ENCODE results near the gene LCMT2.
A peak's percentile ranks its signal among the peaks of the same experiment; 100 is the strongest.

LCMT2 gene

GRCh38 chr15:43329960-43330779 is at the start of gene LCMT2:
LCMT2 (minus strand) TSS chr15:43330573; CDS start chr15:43330489, 84 bp downstream.
- DNase-seq (ENCODE audit: low read depth): peak; percentile 79

GRCh38 chr15:43378601-43379000 is 48.2 kb upstream of the LCMT2 start:
- DNase-seq (ENCODE audit: low read depth): no peak

GRCh38 chr15:43376017-43376705 is 45.8 kb upstream of the LCMT2 start:
- DNase-seq (ENCODE audit: low read depth): no peak

DNA sequence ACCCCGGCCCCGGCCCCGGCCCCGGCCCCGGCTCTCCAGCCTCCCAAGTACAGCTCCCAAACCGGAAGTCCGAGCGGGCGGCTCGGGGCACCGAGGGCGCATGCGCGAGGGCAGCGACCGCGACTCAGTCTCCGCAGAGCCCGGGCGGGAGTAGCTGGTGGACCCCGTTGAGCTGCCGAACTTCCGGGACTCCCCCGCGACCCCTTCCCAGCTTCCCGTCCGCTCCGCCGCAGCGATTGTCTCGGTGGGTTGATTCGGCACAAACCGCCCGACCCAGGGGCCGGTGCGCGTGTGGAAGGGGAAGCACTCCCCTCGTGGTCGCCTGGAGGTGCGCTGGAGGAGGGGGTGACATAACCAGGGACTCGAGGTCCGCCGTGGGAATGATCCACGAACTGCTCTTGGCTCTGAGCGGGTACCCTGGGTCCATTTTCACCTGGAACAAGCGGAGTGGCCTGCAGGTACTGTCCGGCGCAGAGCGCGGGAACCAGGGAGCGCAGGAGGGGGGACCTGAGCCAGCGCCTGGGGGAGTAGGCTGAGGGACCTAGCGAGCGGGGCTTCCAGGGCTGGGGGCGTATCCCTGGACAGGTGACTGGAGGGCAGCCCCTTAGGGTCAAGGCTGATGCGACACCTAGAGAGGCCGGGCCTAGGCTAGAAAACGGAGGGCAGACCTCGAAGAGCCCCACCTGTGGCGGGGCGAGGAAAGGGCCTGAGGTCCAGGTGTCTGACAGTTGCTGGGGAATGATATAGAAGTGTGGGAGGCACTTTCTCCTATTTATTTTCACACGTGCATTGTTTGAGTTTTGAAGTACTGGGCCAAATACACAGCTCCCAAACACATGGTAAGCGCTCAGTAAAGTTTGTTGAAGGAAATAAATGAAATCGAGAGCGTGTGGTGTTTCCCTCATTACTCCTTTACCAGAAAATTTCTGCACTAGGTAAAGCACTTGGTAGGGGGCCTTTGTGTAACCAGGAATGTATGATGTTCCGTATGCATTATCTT is 40.9 kb upstream of the LCMT2 start, which contains the start of the genes TUBGCP4 and ZSCAN29:
Gene TUBGCP4 (plus strand): TSS at position 127 of the 1,000 bp plus-strand sequence. CDS start 254 bp downstream, at position 381.
Gene ZSCAN29 (minus strand): TSS at position 69 of the 1,000 bp plus-strand sequence. CDS start 1,130 bp downstream, outside the sequence.
- DNase-seq (ENCODE audit: low read depth): peak; percentile 67

GRCh38 chr15:43370310-43370974 is 40.1 kb upstream of the LCMT2 start:
- no peak for DNase-seq (ENCODE audit: low read depth)

DNA sequence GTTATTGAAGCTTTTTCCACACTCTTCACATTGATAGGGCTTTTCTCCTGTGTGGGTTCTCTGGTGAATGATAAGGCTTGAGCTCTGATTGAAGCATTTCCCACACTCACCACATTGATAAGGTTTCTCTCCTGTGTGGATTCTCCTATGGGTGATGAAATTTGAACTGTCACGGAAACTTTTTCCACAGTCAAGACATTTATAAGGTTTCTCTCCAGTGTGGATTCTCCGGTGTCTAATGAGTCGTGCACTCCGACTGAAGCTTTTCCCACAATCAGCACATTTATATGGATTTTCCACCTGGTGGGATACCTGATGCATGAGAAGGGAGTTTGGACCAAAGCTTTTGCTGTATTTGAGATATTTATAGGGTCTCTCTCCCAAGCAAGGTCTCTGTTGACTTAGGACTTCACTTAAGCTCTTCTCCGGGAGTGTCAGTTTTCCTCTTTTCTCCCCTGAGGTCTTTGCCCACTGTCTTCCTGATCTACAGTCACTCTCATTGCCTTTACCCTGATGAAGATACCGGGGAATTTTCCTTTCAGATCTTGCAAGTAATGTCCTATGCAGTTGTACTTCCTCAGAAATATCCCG is 31.0 kb upstream of the LCMT2 start:
- DNase-seq (ENCODE audit: low read depth): no peak

DNA sequence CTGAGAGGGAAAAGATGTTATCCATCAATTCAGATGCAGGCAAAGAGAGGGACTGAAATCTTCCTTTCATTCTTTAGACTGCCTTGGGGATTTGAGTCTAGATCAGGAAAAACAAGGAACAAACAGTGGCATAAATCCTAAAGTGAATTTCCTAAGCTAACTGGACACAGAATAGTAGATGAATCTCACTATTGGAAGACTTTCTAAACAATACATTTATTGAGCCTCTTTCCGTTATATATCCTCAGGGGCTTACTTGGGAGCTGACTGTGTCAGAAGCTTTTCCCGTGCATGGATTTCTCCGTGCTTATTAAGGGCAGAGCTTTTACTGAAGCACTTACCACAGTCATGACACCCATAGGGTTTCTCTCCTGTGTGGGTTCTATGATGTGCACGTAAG is 30.4 kb upstream of the LCMT2 start:
- DNase-seq (ENCODE audit: low read depth): no peak

DNA sequence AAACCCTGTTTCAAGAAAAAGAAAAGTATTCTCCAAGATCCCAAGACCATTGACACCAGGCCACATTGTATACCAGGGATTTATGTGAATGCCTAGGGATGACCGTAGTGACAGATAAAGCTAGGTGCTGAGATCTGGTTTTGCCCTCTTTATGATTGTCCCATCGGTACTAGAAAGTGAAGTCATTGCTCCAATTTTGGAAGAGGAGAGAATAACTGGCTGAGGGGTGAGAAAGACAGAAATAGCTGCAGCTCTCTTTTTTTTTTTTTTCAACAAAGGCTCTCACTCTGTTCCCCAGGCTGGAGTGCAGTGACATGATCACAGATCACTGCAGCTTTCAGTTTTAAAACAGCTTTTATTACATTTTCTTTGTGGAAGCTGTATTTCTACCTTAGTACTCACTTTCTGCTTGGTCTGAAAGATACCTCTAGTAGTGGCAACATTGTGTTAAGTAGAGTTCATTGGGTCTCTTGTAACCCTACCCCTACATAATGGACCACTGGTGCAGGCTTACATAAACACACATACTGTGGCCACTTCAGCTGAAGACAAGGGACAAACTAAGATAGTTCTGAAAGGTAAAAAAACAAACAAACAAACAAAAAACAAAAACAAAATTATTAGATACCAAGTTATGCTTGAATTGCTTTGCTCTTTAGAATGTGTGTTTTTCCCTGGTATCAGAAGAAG is 22.5 kb upstream of the LCMT2 start:
- DNase-seq (ENCODE audit: low read depth): no peak

- DNase-seq (ENCODE audit: low read depth): no peak
Measured at GRCh38 chr15:43347114-43347513, 16.7 kb upstream of the LCMT2 start.

DNA sequence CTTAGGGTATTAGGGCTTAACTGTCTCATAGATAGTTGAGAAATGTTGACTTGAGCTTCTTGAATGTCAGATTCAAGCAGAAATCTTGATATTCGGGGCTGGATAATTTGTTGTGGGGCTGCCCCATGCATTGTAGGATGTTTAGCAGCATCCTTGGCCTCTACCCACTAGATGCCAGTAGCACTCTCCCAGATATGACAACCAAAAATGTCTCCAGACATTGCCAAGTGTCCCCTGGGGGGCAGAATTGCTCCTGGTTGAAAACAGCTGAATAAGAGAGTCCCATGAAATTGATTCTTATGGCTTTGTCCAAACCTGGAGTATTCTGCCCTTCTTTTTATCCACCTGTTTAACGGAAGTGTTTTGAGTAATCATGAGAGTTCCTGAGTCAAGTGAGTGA is 15.9 kb upstream of the LCMT2 start:
- no peak for DNase-seq (ENCODE audit: low read depth)

GRCh38 chr15:43330780-43331087 is 361 bp upstream of the LCMT2 start:
- DNase-seq (ENCODE audit: low read depth): no peak

- no peak for DNase-seq (ENCODE audit: low read depth)
Measured at GRCh38 chr15:43329217-43329959, 985 bp downstream of the LCMT2 start.

DNA sequence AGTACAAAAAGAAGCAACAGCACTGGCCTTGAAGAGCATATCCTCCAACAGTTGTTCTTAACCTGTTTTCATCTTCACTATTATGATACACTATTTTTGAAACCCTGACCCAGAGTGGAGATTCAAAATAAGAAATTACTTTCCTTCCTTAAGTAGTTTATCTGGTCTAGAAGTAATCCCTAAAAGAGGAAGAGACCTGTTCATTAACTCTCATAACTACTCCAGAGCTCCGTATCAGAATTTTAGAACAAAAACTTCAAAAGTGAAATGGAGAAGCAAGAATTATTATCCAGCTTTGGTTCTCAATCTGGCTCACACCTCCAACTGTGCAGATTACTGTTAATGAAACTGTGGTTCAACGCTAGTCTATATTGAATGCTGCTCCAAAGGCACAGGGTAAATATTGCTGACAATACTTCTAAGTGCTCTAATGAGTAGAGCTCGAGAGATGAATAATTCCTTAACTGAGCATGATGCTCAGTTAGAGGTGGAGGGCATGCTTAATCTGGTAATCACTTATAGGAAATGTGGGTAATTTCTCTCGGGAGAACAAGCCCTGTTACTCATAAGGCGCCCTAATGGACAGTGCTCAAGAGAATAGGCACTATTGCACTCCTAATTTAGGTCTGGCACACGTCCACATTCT is 5.2 kb downstream of the LCMT2 start:
- DNase-seq (ENCODE audit: low read depth): no peak

DNA sequence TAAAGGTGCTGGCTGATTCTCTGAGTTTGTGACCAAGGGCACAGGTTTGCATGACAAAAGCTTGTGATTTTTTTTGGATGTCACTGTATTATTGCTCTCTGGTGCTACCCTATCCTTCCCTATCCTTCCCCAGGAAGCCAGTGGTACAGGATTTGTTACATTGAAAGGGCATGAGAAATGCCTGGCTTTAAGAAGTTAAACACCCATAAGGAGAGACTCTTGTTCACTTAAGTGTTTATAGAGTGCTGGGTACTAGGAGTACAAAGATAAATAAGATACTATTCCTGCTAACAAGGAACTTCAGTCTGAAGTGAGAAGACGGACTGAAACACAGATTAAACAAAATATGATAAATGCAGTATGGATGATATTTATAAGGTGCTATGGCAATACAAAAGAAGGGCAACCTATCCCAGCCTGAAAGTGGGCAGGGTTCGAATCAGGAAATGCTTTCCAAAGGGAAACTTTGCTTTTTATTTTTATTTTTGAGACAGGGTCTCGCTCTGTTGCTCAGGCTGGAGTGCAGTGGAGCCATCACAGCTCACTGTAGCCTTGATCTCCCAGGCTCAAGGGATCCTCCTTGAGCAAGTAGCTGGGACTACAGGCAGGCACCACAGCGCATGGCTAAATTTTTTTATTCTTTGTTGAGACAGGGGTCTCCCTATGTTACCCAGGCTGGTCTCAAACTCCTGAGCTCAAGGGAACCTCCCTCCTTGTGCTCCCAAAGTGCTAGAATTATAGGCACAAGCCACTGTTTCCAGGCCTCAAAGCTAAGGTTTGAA is 11.2 kb downstream of the LCMT2 start:
- DNase-seq (ENCODE audit: low read depth): no peak

DNA sequence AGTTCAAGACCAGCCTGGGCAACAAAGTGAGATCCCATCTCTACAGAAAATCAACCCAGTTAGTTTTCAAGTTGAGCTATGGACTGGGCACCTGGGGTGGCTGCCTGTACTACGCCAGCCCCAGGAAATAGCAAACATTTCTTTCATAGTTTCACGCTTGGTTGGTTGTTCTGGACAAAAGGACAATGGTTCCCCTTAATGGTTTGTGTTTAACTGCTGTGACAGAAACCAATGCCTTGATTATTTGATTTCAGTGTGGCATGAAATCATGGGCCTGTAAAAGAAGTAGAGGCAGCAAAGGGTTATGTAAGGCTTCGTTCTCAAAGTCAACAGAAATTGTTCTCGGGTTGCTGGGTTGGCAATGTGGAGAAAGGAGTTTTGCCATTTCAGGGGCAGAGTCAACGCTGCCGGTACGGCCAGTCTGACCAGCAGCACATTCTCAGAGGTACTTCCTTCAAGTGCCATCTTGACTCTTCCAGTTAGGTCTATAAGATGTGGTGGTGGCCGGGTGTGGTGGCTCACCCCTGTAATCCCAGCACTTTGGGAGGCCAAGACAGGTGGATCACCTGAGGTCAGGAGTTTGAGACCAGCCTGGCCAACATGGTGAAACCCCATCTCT is 12.7 kb downstream of the LCMT2 start:
- DNase-seq (ENCODE audit: low read depth): no peak

GRCh38 chr15:43316971-43317346 is 13.4 kb downstream of the LCMT2 start:
- no peak for DNase-seq (ENCODE audit: low read depth)

- DNase-seq (ENCODE audit: low read depth): no peak
Measured at GRCh38 chr15:43316016-43316970, 14.1 kb downstream of the LCMT2 start.
